ENCODE measurements around the gene BOD1L2. TPM values are rescaled to one million over a fixed set of nuclear protein-coding genes. Genes with fewer than 3 reads are reported as not detected.

The BOD1L2 gene
- total and polyA plus RNA-seq, 9 donors = not detected

DNA sequence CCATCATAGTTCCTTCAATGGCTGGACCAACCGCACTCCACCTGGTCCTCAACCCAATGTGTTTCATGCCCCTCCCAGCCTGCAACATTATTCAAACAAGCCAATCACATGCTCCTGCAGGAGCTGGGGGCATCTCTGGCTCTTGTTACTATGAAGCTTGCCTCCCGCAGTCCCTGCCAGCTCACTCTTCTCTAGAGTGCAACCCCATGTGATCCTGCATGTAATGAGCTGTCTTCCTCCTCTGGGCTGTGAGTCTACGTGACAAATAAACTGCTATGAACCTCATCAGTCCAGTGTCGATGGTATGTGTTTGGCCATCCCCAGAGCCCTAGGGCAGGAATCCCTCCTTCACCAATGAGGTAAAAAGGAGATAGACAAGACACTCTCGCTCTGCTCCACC lies 15.8 kb upstream of the BOD1L2 start:
- H3K9me3 ChIP-seq (replicated peaks; ENCODE audit: control insufficient read depth, low read depth, low read length) = no peaks in the 10 kb centered on the region
- no peaks in the 10 kb centered on the region for H3K4me1 ChIP-seq (ENCODE audit: control insufficient read depth, insufficient read depth, low read length)
- no peaks in the 10 kb centered on the region for H3K36me3 ChIP-seq (ENCODE audit: control insufficient read depth, insufficient read depth, low read length)
- no peak overlapping the region for H3K27ac ChIP-seq (ENCODE audit: low read length)
- peaks cover 2% of the 10 kb centered on the region for H3K27me3 ChIP-seq (ENCODE audit: control insufficient read depth, insufficient read depth, low read length)
- no peak overlapping the region for H3K4me3 ChIP-seq (ENCODE audit: low read length)
- no peak for DNase-seq
- WGBS (ENCODE audit: insufficient coverage) = 71% methylated on average over 5 of the region's 5 CpGs

DNA sequence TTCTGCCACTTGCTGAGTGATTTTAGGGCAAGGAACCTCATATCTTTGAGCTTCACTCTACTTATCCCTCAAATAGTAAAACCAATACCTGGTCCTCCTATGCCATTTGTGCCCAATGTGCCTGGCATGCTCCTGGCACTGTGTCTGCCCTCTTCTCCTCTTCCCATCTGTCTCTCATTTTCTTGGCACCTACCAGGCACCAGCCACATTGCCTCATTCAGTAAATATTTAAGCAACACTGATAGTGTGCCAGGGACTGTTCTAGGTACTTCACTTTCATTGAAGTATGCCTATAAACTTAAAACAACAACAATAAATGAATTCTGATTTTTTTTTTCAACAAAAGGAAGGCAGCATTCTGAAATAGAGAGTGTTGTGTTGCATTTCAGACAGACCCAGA lies 15.1 kb upstream of the BOD1L2 start:
- Histone ChIP-seq H3K27me3 (ENCODE audit: control insufficient read depth, insufficient read depth, low read length) (peaks cover 2% of the 10 kb centered on the region), H3K9me3 (replicated peaks; ENCODE audit: control insufficient read depth, low read depth, low read length) (no peaks in the 10 kb centered on the region), H3K4me3 (ENCODE audit: low read length) (no peak overlapping the region), H3K36me3 (ENCODE audit: control insufficient read depth, insufficient read depth, low read length) (no peaks in the 10 kb centered on the region), H3K27ac (ENCODE audit: low read length) (no peak overlapping the region), H3K4me1 (ENCODE audit: control insufficient read depth, insufficient read depth, low read length) (no peaks in the 10 kb centered on the region)
- DNase-seq = no peak

DNA sequence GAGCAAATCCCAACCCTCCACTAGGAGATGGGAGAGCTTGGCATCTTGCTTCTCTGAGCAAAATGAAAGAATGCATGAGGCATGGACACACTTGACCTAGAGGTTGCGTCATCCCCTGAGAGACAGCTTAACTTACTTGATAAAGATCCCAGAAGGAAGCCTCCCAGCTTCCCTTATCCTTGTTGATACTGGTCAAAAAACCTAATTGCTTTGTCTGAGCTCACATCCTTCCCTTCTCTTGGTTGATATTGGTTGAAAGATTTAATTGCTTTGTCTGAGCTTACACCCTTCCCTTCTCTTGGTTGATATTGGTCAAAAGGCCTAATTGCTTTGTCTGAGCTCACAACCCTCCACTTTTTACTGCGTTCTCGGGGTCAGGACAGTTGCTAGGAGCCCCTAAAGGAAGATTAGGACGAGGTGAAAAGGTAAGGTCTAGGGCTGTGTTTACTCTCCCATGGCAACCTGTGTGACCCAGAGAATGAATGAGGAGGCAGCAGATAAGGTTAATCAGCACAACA lies 12.2 kb upstream of the BOD1L2 start:
- Histone ChIP-seq H3K27me3 (ENCODE audit: control insufficient read depth, insufficient read depth, low read length) (peaks cover 2% of the 10 kb centered on the region), H3K36me3 (ENCODE audit: control insufficient read depth, insufficient read depth, low read length) (no peaks in the 10 kb centered on the region), H3K9me3 (replicated peaks; ENCODE audit: control insufficient read depth, low read depth, low read length) (no peaks in the 10 kb centered on the region), H3K4me3 (ENCODE audit: low read length) (no peak overlapping the region), H3K27ac (ENCODE audit: low read length) (no peak overlapping the region), H3K4me1 (ENCODE audit: control insufficient read depth, insufficient read depth, low read length) (no peaks in the 10 kb centered on the region)
- DNase-seq = no peak
- WGBS (ENCODE audit: insufficient coverage) = no CpG with 5 or more reads among the region's 4 CpGs

DNA sequence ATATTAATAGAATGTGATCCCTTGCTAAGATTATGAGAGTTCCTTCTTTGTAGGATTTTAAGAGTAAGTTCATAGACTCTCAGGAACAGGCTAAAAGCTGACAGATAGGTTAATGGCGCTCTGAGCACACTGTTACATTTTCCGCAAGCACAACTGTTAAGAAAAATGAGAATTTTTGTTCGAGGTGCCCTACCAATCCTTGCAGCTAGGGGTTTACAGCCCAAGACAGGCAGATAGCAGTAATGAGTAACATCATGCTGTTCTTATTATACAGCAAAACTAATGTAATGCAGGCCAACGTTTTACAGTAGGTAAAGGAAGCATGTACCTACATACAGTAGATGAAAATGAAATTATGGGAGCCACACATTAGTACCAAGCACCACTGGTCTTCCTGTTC lies 11.2 kb upstream of the BOD1L2 start:
- Histone ChIP-seq H3K4me1 (ENCODE audit: control insufficient read depth, insufficient read depth, low read length) (no peaks in the 10 kb centered on the region), H3K36me3 (ENCODE audit: control insufficient read depth, insufficient read depth, low read length) (no peaks in the 10 kb centered on the region), H3K4me3 (ENCODE audit: low read length) (no peak overlapping the region), H3K27ac (ENCODE audit: low read length) (no peak overlapping the region), H3K9me3 (replicated peaks; ENCODE audit: control insufficient read depth, low read depth, low read length) (no peaks in the 10 kb centered on the region), H3K27me3 (ENCODE audit: control insufficient read depth, insufficient read depth, low read length) (peaks cover 2% of the 10 kb centered on the region)
- no peak for DNase-seq
- WGBS (ENCODE audit: insufficient coverage) = 83% methylated on average over 2 of the region's 4 CpGs

DNA sequence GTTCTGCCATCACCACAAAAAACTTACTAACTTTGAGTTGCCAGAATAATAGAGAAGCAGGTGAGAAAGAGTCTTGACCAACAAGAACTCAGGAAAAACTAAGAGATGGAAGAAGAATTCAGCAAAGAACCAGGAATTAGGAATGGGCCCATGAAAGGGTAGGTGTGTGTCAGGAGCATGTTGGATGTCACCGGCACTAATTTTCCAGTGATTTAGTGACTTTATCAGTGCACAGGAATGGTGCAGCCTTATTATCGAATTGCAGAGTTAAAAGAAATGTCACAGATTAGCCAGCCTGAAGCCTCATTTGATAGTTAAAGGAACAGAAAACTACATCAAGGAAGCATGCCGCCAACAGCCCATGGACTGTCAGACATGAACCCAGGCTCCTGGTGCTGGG lies 9.0 kb upstream of the BOD1L2 start:
- 79% methylated on average over 2 of the region's 3 CpGs for WGBS (ENCODE audit: insufficient coverage)
- no peaks in the 10 kb centered on the region for H3K27me3 ChIP-seq (ENCODE audit: control insufficient read depth, insufficient read depth, low read length)
- no peak for DNase-seq
- H3K4me1 ChIP-seq (ENCODE audit: control insufficient read depth, insufficient read depth, low read length) = no peaks in the 10 kb centered on the region
- no peaks in the 10 kb centered on the region for H3K36me3 ChIP-seq (ENCODE audit: control insufficient read depth, insufficient read depth, low read length)
- H3K9me3 ChIP-seq (replicated peaks; ENCODE audit: control insufficient read depth, low read depth, low read length) = no peaks in the 10 kb centered on the region
- no peak overlapping the region for H3K4me3 ChIP-seq (ENCODE audit: low read length)
- no peak overlapping the region for H3K27ac ChIP-seq (ENCODE audit: low read length)

DNA sequence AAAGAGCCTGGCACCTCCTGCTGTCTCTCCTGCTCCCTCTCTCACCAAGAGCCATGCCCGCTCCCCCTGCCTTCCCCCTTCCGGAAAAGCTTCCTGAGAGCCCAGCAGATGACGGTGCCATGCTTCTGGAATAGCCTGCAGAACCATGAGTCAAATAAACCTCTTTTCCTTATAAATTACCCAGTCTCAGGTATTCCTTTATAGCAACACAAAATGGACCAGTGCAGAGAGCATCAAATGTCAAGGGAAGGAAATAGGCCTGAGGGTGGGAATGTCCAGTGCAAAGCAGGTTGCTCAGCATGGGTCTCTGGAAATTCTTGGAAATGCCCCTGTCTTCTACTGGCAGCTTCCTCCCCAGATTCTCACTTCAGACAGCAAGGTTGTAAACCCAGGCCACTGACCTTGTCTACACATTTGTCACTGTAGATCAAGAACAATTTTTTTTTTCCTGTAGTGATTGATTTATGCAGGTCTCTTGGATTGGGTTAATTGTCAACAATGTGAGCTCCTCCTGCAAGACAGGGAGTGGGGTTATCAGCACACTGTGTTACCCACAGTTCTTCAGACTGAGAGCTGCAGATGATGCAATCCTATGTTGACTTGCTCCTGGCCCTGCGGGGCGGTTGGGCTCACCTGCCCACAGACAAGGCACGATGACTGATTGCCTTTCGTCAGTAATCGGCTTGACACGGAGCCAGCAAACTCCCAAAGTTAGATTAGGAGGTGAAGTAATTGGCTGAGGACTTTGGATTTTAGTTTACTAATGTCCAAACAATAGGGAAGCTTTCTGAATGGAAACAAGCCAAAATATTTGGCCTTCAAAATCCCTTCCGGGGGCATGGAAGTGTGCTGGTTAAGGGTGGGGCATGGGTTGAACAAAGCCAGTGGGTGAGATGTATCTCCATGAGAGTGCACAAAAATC lies 5.4 kb upstream of the BOD1L2 start:
- H3K4me1 ChIP-seq (ENCODE audit: control insufficient read depth, insufficient read depth, low read length) = no peaks in the 10 kb centered on the region
- H3K4me3 ChIP-seq (ENCODE audit: low read length) = no peak overlapping the region
- H3K36me3 ChIP-seq (ENCODE audit: control insufficient read depth, insufficient read depth, low read length) = no peaks in the 10 kb centered on the region
- DNase-seq = no peak
- WGBS (ENCODE audit: insufficient coverage) = 85% methylated on average over 4 of the region's 10 CpGs
- H3K27me3 ChIP-seq (ENCODE audit: control insufficient read depth, insufficient read depth, low read length) = no peaks in the 10 kb centered on the region
- no peaks in the 10 kb centered on the region for H3K9me3 ChIP-seq (replicated peaks; ENCODE audit: control insufficient read depth, low read depth, low read length)
- H3K27ac ChIP-seq (ENCODE audit: low read length) = no peak overlapping the region

DNA sequence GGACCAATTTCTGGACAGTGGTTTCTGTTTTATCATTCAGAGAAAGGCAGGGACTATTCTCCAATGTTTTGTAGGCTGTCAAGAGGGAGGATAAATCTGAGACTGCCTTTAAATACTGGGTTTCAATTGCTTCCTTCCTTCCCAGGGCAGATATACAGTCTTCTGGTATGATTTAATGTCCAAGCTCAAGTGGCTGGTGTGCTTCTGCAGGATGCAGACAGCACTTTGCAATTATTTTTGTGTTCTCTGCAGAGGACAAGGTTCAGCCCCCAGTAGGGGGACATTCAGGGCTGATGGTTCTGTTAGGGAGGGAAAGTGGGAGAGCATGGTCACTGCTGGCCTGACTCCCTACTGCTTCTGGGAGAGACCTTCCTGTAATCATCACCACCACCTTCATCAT lies 4.6 kb upstream of the BOD1L2 start:
- Histone ChIP-seq H3K9me3 (replicated peaks; ENCODE audit: control insufficient read depth, low read depth, low read length) (no peaks in the 10 kb centered on the region), H3K4me1 (ENCODE audit: control insufficient read depth, insufficient read depth, low read length) (no peaks in the 10 kb centered on the region), H3K4me3 (ENCODE audit: low read length) (no peak overlapping the region), H3K36me3 (ENCODE audit: control insufficient read depth, insufficient read depth, low read length) (no peaks in the 10 kb centered on the region), H3K27ac (ENCODE audit: low read length) (no peak overlapping the region), H3K27me3 (ENCODE audit: control insufficient read depth, insufficient read depth, low read length) (no peaks in the 10 kb centered on the region)
- no peak for DNase-seq

DNA sequence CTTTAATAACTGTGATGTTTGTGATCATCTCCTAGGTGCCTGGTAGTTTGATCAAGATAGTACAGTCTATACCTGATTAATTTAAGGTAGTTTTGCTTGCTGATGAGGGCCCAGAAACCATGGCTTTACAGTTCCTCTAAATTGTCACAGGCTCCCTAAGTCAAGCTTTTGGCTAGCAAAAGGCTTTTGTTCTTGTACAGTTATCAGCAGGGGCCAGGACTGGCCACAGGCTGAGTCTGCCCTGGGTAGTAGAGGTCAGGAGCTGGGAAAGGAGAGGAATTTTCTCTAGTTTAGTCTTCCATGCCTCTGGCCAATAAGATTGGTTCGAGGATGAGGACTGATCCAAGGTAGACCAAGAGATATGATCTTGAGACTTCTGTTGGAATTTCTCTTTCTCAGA lies 3.6 kb upstream of the BOD1L2 start:
- H3K9me3 ChIP-seq (replicated peaks; ENCODE audit: control insufficient read depth, low read depth, low read length) = no peaks in the 10 kb centered on the region
- H3K36me3 ChIP-seq (ENCODE audit: control insufficient read depth, insufficient read depth, low read length) = no peaks in the 10 kb centered on the region

DNA sequence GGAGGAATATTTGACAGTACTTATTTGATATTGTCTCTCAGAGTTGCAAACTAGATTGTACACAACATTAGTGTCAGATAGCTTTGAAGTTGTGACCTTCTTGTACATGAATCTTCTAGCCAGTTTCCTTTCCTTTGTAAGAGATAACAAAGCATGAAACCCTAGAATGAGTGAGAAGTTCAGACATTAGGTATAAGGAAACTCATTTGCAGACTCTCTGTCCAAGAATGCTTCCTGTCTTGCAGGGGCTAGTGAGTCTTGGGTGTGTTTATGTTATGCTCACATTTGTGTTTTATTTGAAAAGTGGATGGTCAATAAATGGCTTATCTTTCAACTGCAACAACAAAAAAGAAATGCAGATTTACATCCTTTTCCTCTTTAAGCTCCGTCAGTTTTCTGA lies 1.4 kb downstream of the BOD1L2 start:
- Histone ChIP-seq H3K4me1 (ENCODE audit: control insufficient read depth, insufficient read depth, low read length) (peaks cover 12% of the 10 kb centered on the region), H3K36me3 (ENCODE audit: control insufficient read depth, insufficient read depth, low read length) (no peaks in the 10 kb centered on the region), H3K27ac (ENCODE audit: low read length) (no peak overlapping the region), H3K27me3 (ENCODE audit: control insufficient read depth, insufficient read depth, low read length) (no peaks in the 10 kb centered on the region), H3K9me3 (replicated peaks; ENCODE audit: control insufficient read depth, low read depth, low read length) (no peaks in the 10 kb centered on the region), H3K4me3 (ENCODE audit: low read length) (no peak overlapping the region)
- 50% methylated on average over 1 of the region's 1 CpG for WGBS (ENCODE audit: insufficient coverage)
- no peak for DNase-seq

More for the DNA sequence above, 3.6 kb upstream of the BOD1L2 start:
- no CpG with 5 or more reads among the region's 1 CpG for WGBS (ENCODE audit: insufficient coverage)
- H3K4me3 ChIP-seq (ENCODE audit: low read length) = no peak overlapping the region
- no peaks in the 10 kb centered on the region for H3K27me3 ChIP-seq (ENCODE audit: control insufficient read depth, insufficient read depth, low read length)
- H3K4me1 ChIP-seq (ENCODE audit: control insufficient read depth, insufficient read depth, low read length) = no peaks in the 10 kb centered on the region
- DNase-seq = no peak
- H3K27ac ChIP-seq (ENCODE audit: low read length) = no peak overlapping the region

DNA sequence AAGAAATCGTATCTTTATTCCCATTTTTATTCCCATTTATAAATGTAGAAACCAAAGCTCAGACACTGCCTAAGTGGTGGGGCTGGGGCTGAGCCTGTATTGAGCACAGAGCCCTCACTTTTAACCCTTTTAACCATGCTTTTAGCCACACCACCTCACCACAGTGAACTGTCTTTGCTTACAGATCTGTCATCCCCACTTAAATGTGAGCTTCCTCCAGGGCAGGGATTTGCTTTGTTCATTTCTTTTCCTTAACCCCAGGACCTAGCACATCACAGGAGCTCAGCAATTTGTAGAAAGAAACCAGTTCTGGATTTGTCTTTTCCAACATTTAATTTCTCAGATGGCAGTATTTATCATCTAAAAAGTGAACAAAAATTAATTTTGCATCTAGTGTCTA lies 2.2 kb downstream of the BOD1L2 start:
- no peaks in the 10 kb centered on the region for H3K36me3 ChIP-seq (ENCODE audit: control insufficient read depth, insufficient read depth, low read length)
- DNase-seq = no peak
- no peaks in the 10 kb centered on the region for H3K9me3 ChIP-seq (replicated peaks; ENCODE audit: control insufficient read depth, low read depth, low read length)
- H3K27ac ChIP-seq (ENCODE audit: low read length) = no peak overlapping the region
- no peaks in the 10 kb centered on the region for H3K27me3 ChIP-seq (ENCODE audit: control insufficient read depth, insufficient read depth, low read length)
- H3K4me3 ChIP-seq (ENCODE audit: low read length) = no peak overlapping the region
- WGBS (ENCODE audit: insufficient coverage) = no CpG with 5 or more reads among the region's 1 CpG
- peaks cover 12% of the 10 kb centered on the region for H3K4me1 ChIP-seq (ENCODE audit: control insufficient read depth, insufficient read depth, low read length)
